GM12878 (cell line): ENCODE data around the gene SPRTN. TPM values are rescaled to one million over a fixed set of nuclear protein-coding genes. Genes with fewer than 3 reads are reported as not detected.
"Not testable (repeated sequence)": the region's sequence is repeated elsewhere in the genome, so short reads cannot be mapped to it uniquely, and the experiment has no call there.

Experiments used
- ATAC-seq: fragments of 200-7000 bp; cut with Tn5 transposase; 3 replicates; pipeline ENCODE4 v1.9.1; 2020; ENCODE audit warnings: mild to moderate bottlenecking, moderate library complexity
- BruUV-seq: library from RNA; stranded (reverse); fragments of 400-500 nt; replicated peaks from 2 replicates; lab custom pipeline; 2021; lab: Mats Ljungman, UMichigan
- CTCF ChIA-PET: fragments of 300-600 bp; sonication (Branson Sonifier 250); formaldehyde crosslinking; extraction: SDS; loops from one replicate; lab custom pipeline; 2021; ENCODE audit warnings: inconsistent platforms; lab: Yijun Ruan, JAX
- POLR2A ChIA-PET: fragments of 350-600 bp; formaldehyde crosslinking; extraction: SDS; loops from one replicate; lab custom pipeline; 2021; ENCODE audit warnings: inconsistent platforms; lab: Charles Lee
- RAD21 ChIA-PET: fragments of 300-600 bp; sonication (Branson Sonifier 250); formaldehyde crosslinking; loops from one replicate; lab custom pipeline; 2023; ENCODE audit warnings: antibody characterized with exemption; ENCODE audit not compliant: unreplicated experiment; lab: Charles Lee
- SMC1A ChIA-PET: fragments of 300-600 bp; sonication (Branson Sonifier 250); formaldehyde crosslinking; loops from one replicate; lab custom pipeline; 2023; ENCODE audit not compliant: unreplicated experiment, uncharacterized antibody; lab: Charles Lee
- DNase-seq: peaks from one replicate; pipeline ENCODE4 v3.0.0-alpha.2; 2011; ENCODE audit warnings: low read depth, low spot score
- FAIRE-seq: peaks from 3 replicates; lab custom pipeline; 2011; peaks lifted over from hg19 to GRCh38; lab: Jason Lieb, UNC
- H2AFZ ChIP-seq: 2 replicates; pipeline ENCODE4 v1.6.0; 2011; ENCODE audit warnings: low read depth, low read length, control low read depth; ENCODE audit not compliant: control insufficient read depth
- H3K27ac ChIP-seq: 2 replicates; pipeline ENCODE4 v1.5.1; 2011; ENCODE audit warnings: control low read depth; ENCODE audit not compliant: control insufficient read depth, insufficient read depth
- H3K27me3 ChIP-seq, 2 experiments: replicated peaks in 1 of 2; 2 replicates each; pipeline versions ENCODE4 v1.6.0 to v1.6.1; 2011; ENCODE audit warnings: low read length in 1 of 2; ENCODE audit not compliant: control insufficient read depth in 2 of 2, insufficient read depth in 2 of 2
- H3K36me3 ChIP-seq, 2 experiments: 2 replicates each; pipeline ENCODE4 v1.5.1; 2011; ENCODE audit warnings: low read length in 1 of 2; ENCODE audit not compliant: control insufficient read depth in 2 of 2, insufficient read depth in 2 of 2
- H3K4me1 ChIP-seq: 2 replicates; pipeline ENCODE4 v1.6.1; 2011; ENCODE audit warnings: mild to moderate bottlenecking, low read length, moderate library complexity, mixed read lengths; ENCODE audit not compliant: control insufficient read depth, insufficient read depth
- H3K4me2 ChIP-seq: 2 replicates; pipeline ENCODE4 v1.6.0; 2011; ENCODE audit warnings: control low read depth; ENCODE audit not compliant: control insufficient read depth, insufficient read depth
- H3K4me3 ChIP-seq: fragments of 200-600 bp; sonication (generic); 2 replicates; pipeline ENCODE4 v1.5.1; 2016
- H3K79me2 ChIP-seq: 2 replicates; pipeline ENCODE4 v1.6.0; 2011; ENCODE audit warnings: low read length; ENCODE audit not compliant: control insufficient read depth, insufficient read depth
- H3K9ac ChIP-seq: 2 replicates; pipeline ENCODE4 v1.8.0; 2011; ENCODE audit warnings: low read length, control low read depth, mixed read lengths; ENCODE audit not compliant: control insufficient read depth, insufficient read depth
- H3K9me3 ChIP-seq: replicated peaks from 3 replicates; pipeline ENCODE4 v1.5.1; 2011; ENCODE audit warnings: mild to moderate bottlenecking, low read length; ENCODE audit not compliant: control insufficient read depth, insufficient read depth
- H4K20me1 ChIP-seq: 2 replicates; pipeline ENCODE4 v1.6.0; 2011; ENCODE audit not compliant: control insufficient read depth, insufficient read depth
- ZBED1 ChIP-seq: IDR thresholded peaks from 2 replicates; pipeline ENCODE4 v1.6.1; 2016; ENCODE audit warnings: borderline replicate concordance
- WGBS: methylation state at CpG from one replicate; pipeline ENCODE4 v1.1.6; 2016; ENCODE audit warnings: low lambda C conversion rate; ENCODE audit not compliant: insufficient replicate concordance, insufficient coverage; ENCODE audit errors: missing lambda C conversion rate; 5-methylcytosine and 5-hydroxymethylcytosine counted together
- in situ Hi-C: fragments of 300-500 bp; cut with MboI; formaldehyde crosslinking; loops from 9 replicates; pipeline ENCODE4 v1.14.3; 2018; ENCODE audit warnings: mixed read lengths
- intact Hi-C: fragments of 100-400 bp; cut with micrococcal nuclease; formaldehyde crosslinking; loops from one replicate; pipeline ENCODE4 v1.14.2; 2022; ENCODE audit not compliant: unreplicated experiment
- polyA plus RNA-seq, 11 experiments: library from polyadenylated mRNA; depleted of rRNA in 4 of 11; unstranded in 6 of 11; stranded (reverse) in 5 of 11; fragments of >200 nt; fragmentation: Nextera tagmentation in 4 of 11; fragmentation: Illumina TruSeq in 1 of 11; extraction: Ambion mirVana in 4 of 11; extraction: Trizol in 1 of 11; gene quantifications; 1 replicate in 1 of 11; 2 replicates in 10 of 11; pipeline versions ENCODE4 v1.2.1 to v1.2.3, GENCODE V29; 2011 to 2016; ENCODE audit warnings: inconsistent platforms in 2 of 11, missing spikeins in 2 of 11, low read depth in 1 of 11
- total RNA-seq, 4 experiments: library from RNA; depleted of rRNA in 3 of 4; stranded (reverse); fragments of >200 nt in 3 of 4; fragmentation: Illumina TruSeq in 1 of 4; extraction: Trizol in 1 of 4; gene quantifications; 2 replicates each; pipeline versions ENCODE4 v1.2.1 to v1.2.3, GENCODE V29; 2013 to 2021
- TF ChIP-seq, protein P1 (sequence below): IDR thresholded peaks from 2 replicates; pipeline ENCODE4 v1.6.1; 2011; ENCODE audit warnings: low read depth, low read length, improper control_type of control experiment, borderline replicate concordance

Gene SPRTN
- total and polyA plus RNA-seq, 10 of the 15 experiments (the other 5 are each of a cell fraction or from before 2014, with no cell fraction given), result 4.4 to 16.5 (median 12.1) TPM

GRCh38 chr1:231348856-231349255 is 10.8 kb downstream of the SPRTN start:
- H3K79me2 ChIP-seq, H3K27me3 ChIP-seq, H2AFZ ChIP-seq, ATAC-seq, H3K4me3 ChIP-seq, intact Hi-C loops, DNase-seq, H3K9me3 ChIP-seq, H3K27ac ChIP-seq, H3K9ac ChIP-seq, BruUV-seq, H4K20me1 ChIP-seq, in situ Hi-C loops, H3K36me3 ChIP-seq, FAIRE-seq, H3K4me1 ChIP-seq, H3K4me2 ChIP-seq: not testable (repeated sequence)
- ChIA-PET POLR2A (interaction anchor here (0.5 to 1.0 kb wide), 3 partner anchors 8 to 198 kb away, joined by 3 to 5 read pairs (median 3); partner anchors contain the start of genes EXOC8 and SPRTN), SMC1A (interaction anchor here (0.8 to 1.3 kb wide), 2 partner anchors 8 to 13 kb away, joined by 3 to 4 read pairs; no protein-coding TSS in a partner anchor), RAD21 (interaction anchor here (1.0 kb wide), 1 partner anchor 11 kb away, joined by 3 read pairs; the partner anchor contains the start of genes EXOC8 and SPRTN), CTCF (interaction anchor here (0.9 to 2.2 kb wide), 4 partner anchors 10 to 241 kb away, joined by 3 to 5 read pairs (median 4); no protein-coding TSS in a partner anchor)
- WGBS, result 95% methylated on average over 1 of the region's 1 CpG

GRCh38 chr1:231351816-231352215 is 13.7 kb downstream of the SPRTN start:
- H3K9me3 ChIP-seq, result no peaks in the 10 kb centered on the region
- BruUV-seq, result no TSS peak
- no peak for TF ChIP-seq ZBED1
- TF ChIP-seq, protein P1, sequence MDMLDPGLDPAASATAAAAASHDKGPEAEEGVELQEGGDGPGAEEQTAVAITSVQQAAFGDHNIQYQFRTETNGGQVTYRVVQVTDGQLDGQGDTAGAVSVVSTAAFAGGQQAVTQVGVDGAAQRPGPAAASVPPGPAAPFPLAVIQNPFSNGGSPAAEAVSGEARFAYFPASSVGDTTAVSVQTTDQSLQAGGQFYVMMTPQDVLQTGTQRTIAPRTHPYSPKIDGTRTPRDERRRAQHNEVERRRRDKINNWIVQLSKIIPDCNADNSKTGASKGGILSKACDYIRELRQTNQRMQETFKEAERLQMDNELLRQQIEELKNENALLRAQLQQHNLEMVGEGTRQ, result no peak
- no peak overlapping the region for H2AFZ ChIP-seq
- no peaks in the 10 kb centered on the region for H4K20me1 ChIP-seq
- no peak overlapping the region for H3K9ac ChIP-seq
- in situ Hi-C loops, result no loop called here
- intact Hi-C loops, result no loop called here
- no peak for FAIRE-seq
- no peak overlapping the region for H3K4me2 ChIP-seq
- POLR2A ChIA-PET, result interaction anchor here (1.4 kb wide), 1 partner anchor 14 kb away, joined by 4 read pairs; the partner anchor contains the start of genes EXOC8 and SPRTN
- RAD21 ChIA-PET, result no interaction called here
- H3K36me3 ChIP-seq, result peaks cover 0 to 1% of the 10 kb centered on the region in 2 experiments; a peak in 2 of 4 replicates
- no peak overlapping the region for H3K27ac ChIP-seq
- SMC1A ChIA-PET, result interaction anchor here (0.9 to 1.2 kb wide), 2 partner anchors 32 to 240 kb away, joined by 3 read pairs; no protein-coding TSS in a partner anchor
- H3K4me3 ChIP-seq, result no peak overlapping the region
- H3K79me2 ChIP-seq, result no peaks in the 10 kb centered on the region
- H3K4me1 ChIP-seq, result no peaks in the 10 kb centered on the region
- no peak for ATAC-seq
- no peaks in the 10 kb centered on the region for H3K27me3 ChIP-seq
- CTCF ChIA-PET, result no interaction called here
- WGBS, result 97% methylated on average over 2 of the region's 2 CpGs
- DNase-seq, result no peak
